Astrocyte of the cerebellum (primary cell): ENCODE data around the gene SPATA20.
A peak's percentile ranks its signal among the peaks of the same experiment; 100 is the strongest.

Experiments
- DNase-seq: peaks from one replicate; pipeline ENCODE4 v3.0.0-alpha.2; 2011; ENCODE audit warnings: low read depth
- H3K4me3 ChIP-seq: 2 replicates; pipeline ENCODE4 v1.5.1; 2011; ENCODE audit warnings: mild to moderate bottlenecking, low read depth, low read length, moderate library complexity
- in situ Hi-C: cut with HindIII; loops from 2 replicates; pipeline ENCODE4 v1.10.0; 2017; ENCODE audit warnings: low sequenced_read_pairs
- TF ChIP-seq, protein P1 (sequence below): IDR thresholded peaks from 2 replicates; pipeline ENCODE4 v1.5.1; 2012; ENCODE audit warnings: low read length, low read depth, moderate library complexity, mild to moderate bottlenecking; ENCODE audit errors: missing control alignments

Gene SPATA20

GRCh38 chr17:50598487-50598886 lies 51.5 kb downstream of the SPATA20 start:
- no peak for DNase-seq
- no peak overlapping the region for H3K4me3 ChIP-seq
- TF ChIP-seq, protein P1, sequence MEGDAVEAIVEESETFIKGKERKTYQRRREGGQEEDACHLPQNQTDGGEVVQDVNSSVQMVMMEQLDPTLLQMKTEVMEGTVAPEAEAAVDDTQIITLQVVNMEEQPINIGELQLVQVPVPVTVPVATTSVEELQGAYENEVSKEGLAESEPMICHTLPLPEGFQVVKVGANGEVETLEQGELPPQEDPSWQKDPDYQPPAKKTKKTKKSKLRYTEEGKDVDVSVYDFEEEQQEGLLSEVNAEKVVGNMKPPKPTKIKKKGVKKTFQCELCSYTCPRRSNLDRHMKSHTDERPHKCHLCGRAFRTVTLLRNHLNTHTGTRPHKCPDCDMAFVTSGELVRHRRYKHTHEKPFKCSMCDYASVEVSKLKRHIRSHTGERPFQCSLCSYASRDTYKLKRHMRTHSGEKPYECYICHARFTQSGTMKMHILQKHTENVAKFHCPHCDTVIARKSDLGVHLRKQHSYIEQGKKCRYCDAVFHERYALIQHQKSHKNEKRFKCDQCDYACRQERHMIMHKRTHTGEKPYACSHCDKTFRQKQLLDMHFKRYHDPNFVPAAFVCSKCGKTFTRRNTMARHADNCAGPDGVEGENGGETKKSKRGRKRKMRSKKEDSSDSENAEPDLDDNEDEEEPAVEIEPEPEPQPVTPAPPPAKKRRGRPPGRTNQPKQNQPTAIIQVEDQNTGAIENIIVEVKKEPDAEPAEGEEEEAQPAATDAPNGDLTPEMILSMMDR: no peak
- in situ Hi-C loops: no loop called here

- in situ Hi-C loops: no loop called here
- TF ChIP-seq, protein P1: no peak
- H3K4me3 ChIP-seq: no peak overlapping the region
- no peak for DNase-seq
Observed at GRCh38 chr17:50599606-50600005, 52.6 kb downstream of the SPATA20 start.

GRCh38 chr17:50601823-50602375 lies 54.9 kb downstream of the SPATA20 start:
- TF ChIP-seq, protein P1: no peak
- DNase-seq: no peak
- in situ Hi-C loops: no loop called here
- no peak overlapping the region for H3K4me3 ChIP-seq

DNA sequence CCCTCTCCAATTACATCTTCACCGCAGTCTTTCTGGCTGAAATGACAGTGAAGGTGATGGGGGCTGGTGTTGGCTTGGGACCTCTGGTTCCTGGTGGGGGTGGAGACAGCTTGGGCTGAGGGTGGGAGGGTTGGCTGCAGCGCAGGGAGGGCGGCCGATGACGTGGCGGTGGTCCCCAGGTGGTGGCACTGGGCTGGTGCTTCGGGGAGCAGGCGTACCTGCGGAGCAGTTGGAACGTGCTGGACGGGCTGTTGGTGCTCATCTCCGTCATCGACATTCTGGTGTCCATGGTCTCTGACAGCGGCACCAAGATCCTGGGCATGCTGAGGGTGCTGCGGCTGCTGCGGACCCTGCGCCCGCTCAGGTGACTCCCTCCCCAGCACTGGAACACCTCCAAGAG lies 55.9 kb downstream of the SPATA20 start:
- DNase-seq: no peak
- no peak overlapping the region for H3K4me3 ChIP-seq
- TF ChIP-seq, protein P1: no peak
- in situ Hi-C loops: no loop called here

DNA sequence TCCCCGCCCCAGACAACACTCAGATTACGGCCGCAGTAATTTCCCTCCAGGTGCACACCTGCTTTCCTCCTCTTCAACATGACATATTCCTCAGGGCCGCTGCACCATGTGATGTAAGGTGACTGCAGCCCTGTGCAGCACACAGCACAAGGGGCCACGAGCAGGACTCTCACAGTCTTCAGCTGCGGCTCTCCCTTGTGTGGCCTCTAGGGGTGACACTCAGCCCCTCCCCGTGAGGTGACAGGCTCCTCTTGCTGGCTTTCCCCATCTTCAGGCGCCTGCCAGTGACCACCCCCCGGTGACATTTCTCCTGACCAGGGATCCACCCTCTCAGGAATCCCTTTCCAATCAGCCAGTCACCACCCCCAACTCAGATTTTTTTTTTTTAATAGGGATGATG lies 56.4 kb downstream of the SPATA20 start:
- no peak for DNase-seq
- in situ Hi-C loops: no loop called here
- TF ChIP-seq, protein P1: no peak
- no peak overlapping the region for H3K4me3 ChIP-seq

DNA sequence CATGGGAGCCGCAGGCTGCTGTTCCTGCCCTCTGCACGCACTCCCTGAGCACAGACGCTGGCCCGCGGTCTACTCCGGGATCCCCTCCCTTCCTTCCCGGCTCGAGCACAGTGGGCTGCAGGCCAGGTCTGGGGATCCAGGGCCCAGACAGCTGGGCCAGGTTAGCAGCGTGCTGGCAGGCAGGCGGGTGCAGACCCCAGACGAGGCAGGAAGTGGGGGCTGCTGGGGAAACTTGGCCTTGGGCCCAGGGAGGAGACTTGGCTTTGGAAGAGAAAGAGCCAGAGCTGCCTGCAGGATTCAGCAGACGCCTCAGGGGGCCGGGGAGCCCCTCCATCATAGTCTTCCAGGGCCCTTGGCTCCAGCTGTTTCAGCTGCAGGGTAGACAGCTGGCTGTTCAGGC lies 57.5 kb downstream of the SPATA20 start:
- in situ Hi-C loops: no loop called here
- no peak overlapping the region for H3K4me3 ChIP-seq
- TF ChIP-seq, protein P1: no peak
- DNase-seq: peak; percentile 38
